Neural cell (in vitro differentiated cells): ENCODE data around the gene SHD. TPM values are rescaled to one million over a fixed set of nuclear protein-coding genes. Genes with fewer than 3 reads are reported as not detected.
"Not testable (repeated sequence)": the region's sequence is repeated elsewhere in the genome, so short reads cannot be mapped to it uniquely, and the experiment has no call there.

ENCODE experiments used
- H2AFZ ChIP-seq: fragments of 200-600, 300-800 bp; sonication (generic), shearing (Covaris generic); 2 replicates; pipeline ENCODE4 v1.6.0; 2014; ENCODE audit warnings: low read depth, mild to moderate bottlenecking, antibody characterized with exemption, low read length, moderate library complexity
- H3F3A ChIP-seq: fragments of 200-600 bp; shearing (Covaris generic); 2 replicates; pipeline ENCODE4 v1.6.1; 2016; ENCODE audit warnings: mild to moderate bottlenecking, moderate library complexity, mixed read lengths, antibody characterized with exemption, low read length; ENCODE audit not compliant: insufficient read depth, poor library complexity, severe bottlenecking
- H3K27ac ChIP-seq: fragments of 200-600, 300-800 bp; sonication (generic), shearing (Covaris generic); 2 replicates; pipeline ENCODE4 v1.5.1; 2014; ENCODE audit warnings: mild to moderate bottlenecking, low read length, moderate library complexity
- H3K27me3 ChIP-seq: fragments of 300-800, 200-600 bp; sonication (generic), shearing (Covaris generic); 2 replicates; pipeline ENCODE4 v1.6.0; 2014; ENCODE audit warnings: mild to moderate bottlenecking, low read depth, low read length, moderate library complexity; ENCODE audit not compliant: insufficient read depth
- H3K36me3 ChIP-seq: fragments of 300-800, 200-600 bp; sonication (generic), shearing (Covaris generic); 2 replicates; pipeline ENCODE4 v1.5.1; 2014; ENCODE audit warnings: mild to moderate bottlenecking, antibody characterized with exemption, low read length, moderate library complexity; ENCODE audit not compliant: insufficient read depth
- H3K4me2 ChIP-seq: fragments of 300-800, 200-600 bp; sonication (generic), shearing (Covaris generic); 2 replicates; pipeline ENCODE4 v1.6.0; 2014; ENCODE audit warnings: mild to moderate bottlenecking, low read length
- H3K4me3 ChIP-seq: fragments of 300-800, 200-600 bp; sonication (generic), shearing (Covaris generic); 2 replicates; pipeline ENCODE4 v1.5.1; 2014; ENCODE audit warnings: mild to moderate bottlenecking, low read length, moderate library complexity
- H3K79me2 ChIP-seq: fragments of 200-600 bp; shearing (Covaris generic); replicated peaks from 2 replicates; pipeline ENCODE4 v1.6.0; 2014; ENCODE audit warnings: mild to moderate bottlenecking, low read length, moderate library complexity; ENCODE audit not compliant: insufficient read depth
- H3K9ac ChIP-seq: fragments of 300-800, 200-600 bp; sonication (generic), shearing (Covaris generic); 2 replicates; pipeline ENCODE4 v1.6.1; 2016; ENCODE audit warnings: mild to moderate bottlenecking, low read length, mixed read lengths
- H3K9me2 ChIP-seq: fragments of 200-600 bp; shearing (Covaris generic); 2 replicates; pipeline ENCODE4 v1.6.1; 2016; ENCODE audit warnings: mild to moderate bottlenecking, low read length, mixed read lengths; ENCODE audit not compliant: insufficient read depth
- H3K9me3 ChIP-seq: fragments of 200-600, 300-800 bp; sonication (generic), shearing (Covaris generic); 2 replicates; pipeline ENCODE4 v1.6.1; 2016; ENCODE audit warnings: mild to moderate bottlenecking, mixed run types, low read length, moderate library complexity, mixed read lengths
- H4K20me1 ChIP-seq: fragments of 200-600 bp; shearing (Covaris generic); 2 replicates; pipeline ENCODE4 v1.6.1; 2016; ENCODE audit warnings: mild to moderate bottlenecking, mixed run types; ENCODE audit not compliant: insufficient read depth
- CTCF ChIP-seq: fragments of 450-650 bp; IDR thresholded peaks from 2 replicates; pipeline ENCODE4 v1.5.1; 2014; ENCODE audit warnings: antibody characterized with exemption, mild to moderate bottlenecking, moderate library complexity; ENCODE audit not compliant: poor library complexity, severe bottlenecking
- EP300 ChIP-seq: fragments of 450-650 bp; conservative IDR thresholded peaks from 2 replicates; pipeline ENCODE4 v1.6.1; 2014; ENCODE audit warnings: antibody characterized with exemption, mild to moderate bottlenecking, moderate library complexity; ENCODE audit not compliant: poor library complexity, severe bottlenecking
- EZH2 ChIP-seq: fragments of 200-600, 300-800 bp; shearing (Covaris generic), sonication (generic); IDR thresholded peaks from 2 replicates; pipeline ENCODE4 v1.6.1; 2014; ENCODE audit warnings: antibody characterized with exemption, low read length, borderline replicate concordance, mild to moderate bottlenecking; ENCODE audit not compliant: insufficient read depth, poor library complexity, severe bottlenecking
- MXI1 ChIP-seq: fragments of 450-650 bp; conservative IDR thresholded peaks from 2 replicates; pipeline ENCODE4 v1.6.1; 2014; ENCODE audit warnings: antibody characterized with exemption, mild to moderate bottlenecking; ENCODE audit not compliant: poor library complexity, severe bottlenecking
- POLR2AphosphoS5 ChIP-seq: IDR thresholded peaks from 2 replicates; pipeline ENCODE4 v1.6.1; 2012
- RAD21 ChIP-seq: fragments of 450-650 bp; conservative IDR thresholded peaks from 2 replicates; pipeline ENCODE4 v1.6.1; 2014; ENCODE audit warnings: antibody characterized with exemption, mild to moderate bottlenecking, moderate library complexity
- REST ChIP-seq: IDR thresholded peaks from 2 replicates; pipeline ENCODE4 v1.6.1; 2012; ENCODE audit warnings: borderline replicate concordance
- SMC3 ChIP-seq: fragments of 450-650 bp; conservative IDR thresholded peaks from 2 replicates; pipeline ENCODE4 v1.6.1; 2014; ENCODE audit warnings: antibody characterized with exemption, mild to moderate bottlenecking, moderate library complexity; ENCODE audit not compliant: poor library complexity
- TAF1 ChIP-seq: IDR thresholded peaks from 2 replicates; pipeline ENCODE4 v1.6.1; 2012; ENCODE audit warnings: low read depth
- polyA minus RNA-seq: library from RNA; depleted of rRNA, polyadenylated mRNA; stranded (reverse); fragments of >200 nt; gene quantifications from 2 replicates; pipeline ENCODE4 v1.2.3, GENCODE V29; 2014
- polyA plus RNA-seq: library from polyadenylated mRNA; depleted of rRNA; stranded (reverse); fragments of >200 nt; gene quantifications from 2 replicates; pipeline ENCODE4 v1.2.3, GENCODE V29; 2014

The SHD gene
- polyA plus RNA-seq = 188 and 191 TPM in 2 replicates
- polyA minus RNA-seq = 70.6 and 94.0 TPM in 2 replicates

GRCh38 chr19:4278419-4279266, at the start of gene SHD:
TSS of gene SHD (plus strand) at chr19:4279266. CDS start at chr19:4280064, 798 bp downstream.
- Histone ChIP-seq H3K9me3 (no peaks in the 10 kb centered on the region), H3K27me3 (no peaks in the 10 kb centered on the region), H3K9me2 (no peaks in the 10 kb centered on the region), H3K9ac (peak within 1 kb of the TSS; percentile 92), H3K4me3 (peak within 1 kb of the TSS; percentile 89), H3K79me2 (peaks cover 9% of the 10 kb centered on the region), H3K4me2 (peak within 1 kb of the TSS; percentile 97), H3K36me3 (no peaks in the 10 kb centered on the region), H4K20me1 (no peaks in the 10 kb centered on the region), H3F3A (no peaks in the 10 kb centered on the region), H3K27ac (peak within 1 kb of the TSS; percentile 86), H2AFZ (peak within 1 kb of the TSS; percentile 45)
- TF ChIP-seq RAD21 = no peak
- TF ChIP-seq POLR2AphosphoS5 = no peak
- no peak for TF ChIP-seq EP300
- TF ChIP-seq CTCF = no peak
- no peak for TF ChIP-seq REST
- TF ChIP-seq MXI1 = no peak
- no peak for TF ChIP-seq SMC3
- TF ChIP-seq EZH2 = no peak
- TF ChIP-seq TAF1 = no peak

- H4K20me1 ChIP-seq = not testable (repeated sequence)
These were observed 48.8 kb upstream of the SHD start for GRCh38 chr19:4230237-4230636.

GRCh38 chr19:4231521-4231920, 47.5 kb upstream of the SHD start:
- H3K27ac ChIP-seq, H3K4me2 ChIP-seq, H3K79me2 ChIP-seq, H3K36me3 ChIP-seq, H4K20me1 ChIP-seq, H3F3A ChIP-seq, H3K9me2 ChIP-seq, H3K4me3 ChIP-seq, H3K27me3 ChIP-seq, H3K9me3 ChIP-seq, H2AFZ ChIP-seq, H3K9ac ChIP-seq: not testable (repeated sequence)

More at GRCh38 chr19:4230237-4230636, 48.8 kb upstream of the SHD start:
- H3K9me2 ChIP-seq, H3K36me3 ChIP-seq, H3K4me3 ChIP-seq, H3K79me2 ChIP-seq, H3K9me3 ChIP-seq, H3F3A ChIP-seq, H3K27ac ChIP-seq, H3K4me2 ChIP-seq, H2AFZ ChIP-seq, H3K9ac ChIP-seq, H3K27me3 ChIP-seq: not testable (repeated sequence)

GRCh38 chr19:4232139-4232538, 46.9 kb upstream of the SHD start:
- H2AFZ ChIP-seq, H3K27ac ChIP-seq, H3F3A ChIP-seq, H3K9me2 ChIP-seq, H3K4me2 ChIP-seq, H3K79me2 ChIP-seq, H3K36me3 ChIP-seq, H3K9ac ChIP-seq, H3K9me3 ChIP-seq, H4K20me1 ChIP-seq, H3K4me3 ChIP-seq, H3K27me3 ChIP-seq: not testable (repeated sequence)
